ENCODE measurements around the gene ERBB4. TPM values are rescaled to one million over a fixed set of nuclear protein-coding genes. Genes with fewer than 3 reads are reported as not detected.
A peak's percentile ranks its signal among the peaks of the same experiment; 100 is the strongest.
"Not testable (repeated sequence)": the region's sequence is repeated elsewhere in the genome, so short reads cannot be mapped to it uniquely, and the experiment has no call there.

Gene ERBB4
- total RNA-seq, 1 donor from 2014 or later, result 0.17 TPM

DNA sequence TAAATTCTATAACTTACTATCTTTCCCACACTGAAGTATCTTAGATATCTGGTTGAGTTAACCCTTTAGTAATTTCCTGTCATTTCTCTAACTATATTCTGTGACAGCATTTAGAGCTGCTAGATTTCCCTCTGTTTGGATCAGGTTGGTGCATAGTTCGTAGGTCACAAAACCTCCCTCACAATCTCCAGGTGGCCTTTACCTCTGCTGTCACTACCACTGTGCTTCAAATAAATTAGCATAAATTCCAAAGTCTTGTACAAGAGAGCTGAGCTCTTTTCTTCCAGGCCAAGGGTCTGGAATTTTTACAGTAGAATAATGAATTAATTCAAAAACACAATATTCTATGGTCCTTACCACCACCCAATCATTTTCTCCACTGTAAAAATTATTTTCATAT, 739.7 kb downstream of the ERBB4 start:
- no peak for DNase-seq

DNA sequence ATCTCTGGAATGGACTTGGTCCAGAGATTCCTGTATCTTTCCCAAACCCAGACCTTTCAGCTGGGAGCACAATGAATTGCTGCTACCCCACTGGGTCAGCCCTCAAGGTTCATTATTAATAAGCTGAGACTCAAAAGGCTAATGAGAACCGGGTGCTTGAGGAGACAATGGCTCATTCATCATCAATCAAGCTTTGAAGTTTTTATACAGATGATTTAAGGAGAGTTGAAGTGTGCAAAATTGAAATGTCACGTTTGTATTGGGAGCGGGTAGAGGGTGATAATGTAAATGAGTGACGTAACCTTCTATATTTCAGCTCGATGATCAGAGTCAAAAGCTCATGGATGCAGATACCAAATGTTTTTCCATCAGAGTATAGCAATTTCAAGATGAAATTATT, 744.9 kb downstream of the ERBB4 start:
- no peak for DNase-seq

- no peak for DNase-seq
Observed at GRCh38 chr2:211789982-211790381, 748.6 kb downstream of the ERBB4 start.

- DNase-seq, result no peak
Observed at GRCh38 chr2:211766689-211767088, 771.9 kb downstream of the ERBB4 start.

DNA sequence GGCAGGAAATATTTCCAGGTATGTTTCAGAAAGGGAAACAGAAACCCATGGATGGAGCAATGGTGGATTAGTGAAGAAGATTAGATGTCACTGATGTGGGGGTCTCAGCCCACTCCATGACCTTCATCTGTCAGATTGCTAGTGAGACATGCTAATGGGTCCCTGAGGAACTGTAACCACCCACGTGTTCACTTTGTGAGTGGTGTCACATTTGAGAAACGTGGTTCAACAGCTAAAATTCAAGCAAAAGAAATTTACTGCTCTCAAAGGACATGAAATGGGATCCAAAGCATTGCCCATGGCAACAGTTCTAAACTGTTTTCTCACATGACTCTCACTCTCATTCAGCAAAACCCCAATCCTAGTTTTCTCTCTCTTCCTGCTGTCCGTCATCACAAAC, 776.1 kb downstream of the ERBB4 start:
- no peak for DNase-seq

GRCh38 chr2:211760103-211760502, 778.5 kb downstream of the ERBB4 start:
- no peak for DNase-seq

DNA sequence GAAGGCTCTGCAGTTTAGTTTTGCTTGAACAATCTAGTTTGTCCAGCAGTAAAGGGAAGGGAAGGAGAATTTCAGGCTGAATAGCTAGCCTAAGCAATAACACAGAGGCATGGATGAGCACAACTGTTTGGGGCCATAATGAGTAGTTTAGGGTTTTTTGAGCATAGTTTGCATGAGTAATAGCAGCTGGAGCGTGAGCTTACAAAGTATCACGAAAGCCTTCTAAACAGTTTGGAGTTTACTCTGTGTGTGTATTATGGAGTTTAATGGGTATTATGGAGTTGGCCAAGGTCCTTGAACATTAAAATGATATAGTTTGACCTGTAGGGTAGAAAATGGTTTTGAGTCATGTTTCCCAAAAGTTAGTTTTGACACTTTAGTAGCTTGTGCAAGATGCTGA, 782.3 kb downstream of the ERBB4 start:
- DNase-seq, result no peak

GRCh38 chr2:211755187-211755586, 783.4 kb downstream of the ERBB4 start:
- DNase-seq, result no peak

DNA sequence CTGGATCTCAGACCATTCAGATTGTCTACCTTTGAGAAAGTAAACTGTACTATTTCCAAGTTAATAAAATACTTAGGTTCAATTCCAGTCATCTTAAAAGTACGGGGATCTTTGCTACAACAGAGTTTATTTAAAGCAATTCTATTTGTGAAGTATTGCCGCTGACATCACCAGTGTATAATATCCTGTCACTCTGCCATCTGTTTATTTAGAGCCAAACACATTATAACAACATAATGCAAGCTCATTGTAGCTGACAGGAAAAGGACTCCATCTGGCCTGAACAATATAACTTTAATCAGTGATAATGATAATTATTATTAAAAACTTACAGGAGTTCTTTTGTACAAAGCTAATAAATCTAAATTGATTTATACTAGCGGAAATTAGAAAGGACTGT, 786.8 kb downstream of the ERBB4 start:
- DNase-seq, result peak; percentile 58

DNA sequence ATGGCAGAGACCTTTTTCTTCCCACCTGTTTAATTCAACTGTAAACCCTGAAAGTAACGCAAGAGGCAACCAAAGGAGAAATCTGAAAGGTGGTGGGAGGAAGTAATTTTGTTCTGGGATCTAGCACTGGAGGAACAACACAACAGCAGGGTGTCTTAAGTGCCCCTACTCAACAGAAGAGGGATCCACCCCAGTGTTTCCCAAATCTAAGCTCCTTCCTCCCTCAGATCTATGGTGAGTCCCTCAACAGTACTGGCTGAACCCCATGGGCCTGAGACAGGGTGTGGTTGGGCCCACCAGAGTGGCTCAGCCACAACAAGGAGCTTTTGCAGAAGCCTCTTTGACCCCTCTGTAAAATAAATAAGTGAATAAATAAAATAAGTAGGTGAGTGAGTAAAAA, 790.3 kb downstream of the ERBB4 start:
- DNase-seq, result no peak

- peak; percentile 77 for DNase-seq
Observed at GRCh38 chr2:211745295-211746097, 793.1 kb downstream of the ERBB4 start.

GRCh38 chr2:211744379-211744778, 794.2 kb downstream of the ERBB4 start:
- DNase-seq, result no peak

GRCh38 chr2:211741966-211742365, 796.6 kb downstream of the ERBB4 start:
- DNase-seq, result no peak

- peak; percentile 51 for DNase-seq
Observed at GRCh38 chr2:211737282-211737681, 801.3 kb downstream of the ERBB4 start.

- DNase-seq, result no peak
Observed at GRCh38 chr2:211730215-211730614, 808.4 kb downstream of the ERBB4 start.

DNA sequence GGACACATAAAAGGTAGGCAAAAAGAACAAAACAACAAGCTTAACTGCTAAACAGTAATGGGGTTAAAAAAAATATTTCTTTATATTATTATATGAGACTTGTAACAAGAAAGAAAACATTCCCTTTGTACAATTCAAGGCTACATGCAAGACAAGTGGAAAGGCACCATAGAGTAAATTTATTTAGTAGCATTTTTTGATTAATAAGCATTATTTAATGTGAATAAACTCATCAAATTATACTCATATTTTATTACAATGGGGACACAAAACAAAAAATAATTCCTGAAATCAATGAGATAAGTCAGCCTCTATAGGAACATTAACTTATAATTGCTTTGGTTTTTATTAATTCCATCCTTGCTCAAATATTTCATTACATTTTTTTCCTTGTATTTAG, 809.2 kb downstream of the ERBB4 start:
- no peak for DNase-seq

GRCh38 chr2:211724933-211725332, 813.7 kb downstream of the ERBB4 start:
- no peak for DNase-seq

GRCh38 chr2:211723398-211723797, 815.2 kb downstream of the ERBB4 start:
- DNase-seq, result no peak

- DNase-seq, result no peak
Observed at GRCh38 chr2:211722928-211723327, 815.7 kb downstream of the ERBB4 start.

DNA sequence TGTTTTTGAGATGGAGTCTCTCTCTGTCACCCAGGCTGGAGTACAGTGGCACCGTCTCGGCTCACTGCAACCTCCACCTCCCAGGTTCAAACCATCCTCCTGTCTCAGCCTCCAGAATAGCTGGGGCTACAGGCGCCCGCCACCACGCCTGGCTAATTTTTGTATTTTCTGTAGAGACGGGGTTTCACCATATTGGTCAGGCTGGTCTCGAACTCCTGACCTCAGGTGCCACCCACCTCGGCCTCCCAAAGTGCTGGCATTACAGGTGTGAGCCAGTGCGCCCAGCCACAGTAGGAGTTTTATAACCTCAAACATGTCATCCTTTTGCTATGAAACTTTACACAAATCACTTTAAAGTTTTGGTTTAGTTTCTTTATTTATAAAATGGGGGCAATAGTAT, 816.7 kb downstream of the ERBB4 start:
- not testable (repeated sequence) for DNase-seq

GRCh38 chr2:211709389-211709788, 829.2 kb downstream of the ERBB4 start:
- DNase-seq, result no peak

DNA sequence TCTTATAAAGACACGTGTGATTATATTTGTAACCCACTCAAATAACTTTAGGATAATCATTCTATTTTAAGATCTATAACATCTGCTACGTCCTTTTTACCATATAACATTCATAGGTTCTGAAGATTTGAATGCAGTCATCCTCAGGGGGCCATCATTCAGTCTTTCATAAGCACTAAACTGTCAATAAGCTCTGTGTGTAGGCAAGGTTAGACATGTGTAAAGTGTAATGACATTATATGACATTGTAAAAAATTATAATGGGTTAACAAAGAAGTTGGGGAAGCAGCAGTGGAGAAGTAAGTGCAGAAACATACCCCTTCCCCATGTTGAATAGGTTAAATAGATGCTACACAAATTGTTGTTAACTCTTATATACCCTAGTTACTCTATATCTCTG, 845.9 kb downstream of the ERBB4 start:
- DNase-seq, result no peak

GRCh38 chr2:211690736-211691135, 847.9 kb downstream of the ERBB4 start:
- DNase-seq, result no peak

DNA sequence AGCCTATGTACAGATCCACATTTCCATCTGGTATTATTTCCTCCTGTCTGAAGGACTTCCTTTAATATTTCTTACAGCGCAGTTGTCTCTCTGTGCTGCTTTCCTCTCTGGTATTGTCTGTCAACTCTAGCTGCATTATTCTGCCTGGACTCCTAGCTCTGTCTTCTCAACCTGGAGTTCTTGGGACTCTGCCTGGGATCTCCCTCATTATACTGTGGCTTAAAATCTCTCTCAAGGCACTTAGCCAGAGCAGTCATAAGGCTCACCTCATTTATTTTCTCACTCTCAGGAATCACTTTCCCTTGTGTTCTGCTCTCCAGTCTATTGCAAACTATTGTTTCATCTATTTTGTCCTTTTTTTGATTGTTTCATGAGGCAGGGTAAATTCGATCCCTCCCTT, 850.4 kb downstream of the ERBB4 start:
- DNase-seq, result no peak

GRCh38 chr2:211674715-211675114, 863.9 kb downstream of the ERBB4 start:
- DNase-seq, result no peak
